GM12801 (cell line): ENCODE measurements around the gene ZBTB38.

ENCODE experiments used
- CTCF ChIP-seq: IDR thresholded peaks from one replicate; pipeline ENCODE4 v1.5.1; 2011; ENCODE audit warnings: control low read depth; ENCODE audit not compliant: insufficient read length; ENCODE audit errors: extremely low read depth

The ZBTB38 gene

GRCh38 chr3:141402476-141403171, 34.3 kb downstream of the ZBTB38 start:
- no peak for TF ChIP-seq CTCF

GRCh38 chr3:141403576-141403975, 35.3 kb downstream of the ZBTB38 start:
- no peak for TF ChIP-seq CTCF

- TF ChIP-seq CTCF = no peak
Measured at GRCh38 chr3:141405025-141405424, 36.7 kb downstream of the ZBTB38 start.

GRCh38 chr3:141405591-141405990, 37.3 kb downstream of the ZBTB38 start:
- TF ChIP-seq CTCF = no peak

- no peak for TF ChIP-seq CTCF
Measured at GRCh38 chr3:141406265-141406664, 38.0 kb downstream of the ZBTB38 start.

GRCh38 chr3:141407047-141407446, 38.7 kb downstream of the ZBTB38 start:
- no peak for TF ChIP-seq CTCF

- no peak for TF ChIP-seq CTCF
Measured at GRCh38 chr3:141407825-141408224, 39.5 kb downstream of the ZBTB38 start.
